Pancreas (tissue), 10 donors: ENCODE results near the gene TCF25. TPM values are rescaled to one million over a fixed set of nuclear protein-coding genes. Genes with fewer than 3 reads are reported as not detected.
A peak's percentile ranks its signal among the peaks of the same experiment; 100 is the strongest.

ENCODE experiments used
- ATAC-seq, 4 donors: fragments of 200-7000 bp; cut with Tn5 transposase; one replicate each; pipeline versions ENCODE4 v1.8.0 to v1.9.1; 2020; ENCODE audit warnings: mild to moderate bottlenecking in 4 of 4, moderate library complexity in 4 of 4
- DNase-seq, 6 donors: peaks; one replicate each; pipeline ENCODE4 v3.0.0-alpha.2; 2020
- FAIRE-seq: peaks from 2 replicates; lab custom pipeline; 2012; peaks lifted over from hg19 to GRCh38; lab: Jason Lieb, UNC
- H3K27ac ChIP-seq, 4 donors: fragments of 200-600 bp; sonication (generic); 1 replicate in 3 of 4; 2 replicates in 1 of 4; pipeline versions ENCODE4 v1.5.0 to v1.8.0; 2020
- H3K27me3 ChIP-seq, 4 donors: fragments of 200-600 bp; one replicate each; pipeline ENCODE4 v1.8.0; 2021
- H3K36me3 ChIP-seq, 3 donors: fragments of 200-600 bp; sonication (generic) in 1 of 3; one replicate each; pipeline versions ENCODE4 v1.5.0 to v1.8.0; 2020 to 2021
- H3K4me1 ChIP-seq, 3 donors: fragments of 200-600 bp; one replicate each; pipeline ENCODE4 v1.8.0; 2021
- H3K4me3 ChIP-seq, 4 donors: fragments of 200-600 bp; sonication (generic) in 2 of 4; one replicate each; pipeline versions ENCODE4 v1.5.0 to v1.8.0; 2020 to 2021
- H3K9me3 ChIP-seq, 4 donors: fragments of 200-600 bp; one replicate each; pipeline ENCODE4 v1.8.0; 2021
- CTCF ChIP-seq, 4 donors: fragments of 200-600 bp; sonication (generic) in 3 of 4; IDR thresholded peaks; one replicate each; pipeline versions ENCODE4 v1.5.0 to v1.8.0; 2021; ENCODE audit warnings: antibody characterized with exemption in 4 of 4
- WGBS, 2 donors: extraction: QIAGEN DNeasy Blood & Tissue Kit; methylation state at CpG; one replicate each; pipeline ENCODE4 v1.1.7; 2013; 5-methylcytosine and 5-hydroxymethylcytosine counted together
- intact Hi-C, 3 donors: fragments of 100-400 bp; cut with DNase I; formaldehyde crosslinking; loops; one replicate each; pipeline versions ENCODE4 v1.11.1 to v1.14.2; 2022
- polyA plus RNA-seq, 2 donors: library from polyadenylated mRNA; stranded (reverse); fragments of 200-250 nt; gene quantifications; one replicate each; pipeline ENCODE4 v1.2.3, GENCODE V29; 2013
- total RNA-seq, 6 donors: library from RNA; stranded (reverse); fragmentation: NEBNext Ultra II Directional in 4 of 6; extraction: Animal tissue kit (Norgen Biotek cat#: 25700) in 4 of 6; gene quantifications; one replicate each; pipeline versions ENCODE4 v1.2.1 to v1.2.4, GENCODE V29; 2021 to 2023
- donor health status: healthy with polysubstance abuse.
- donor health status: DM: no; HTN: no; CAD: no; lungs with moderate emphysema.
- donor health status: DM: no; HTN: no; CAD: no.
- donor health status: control.
- donor health status: control.
- donor health status: Bipolar disorder and iron deficiency.
- donor health status: DM: yes; HTN: yes; CAD: no.
- donor health status: DM: no; HTN: no; CAD: no.
- donor health status: DM: no; HTN: no; CAD: no.
- donor health status: DM: yes; HTN: yes; CAD: no.

The TCF25 gene
- total and polyA plus RNA-seq, 8 donors, result 81.0 to 250 (median 111) TPM

DNA sequence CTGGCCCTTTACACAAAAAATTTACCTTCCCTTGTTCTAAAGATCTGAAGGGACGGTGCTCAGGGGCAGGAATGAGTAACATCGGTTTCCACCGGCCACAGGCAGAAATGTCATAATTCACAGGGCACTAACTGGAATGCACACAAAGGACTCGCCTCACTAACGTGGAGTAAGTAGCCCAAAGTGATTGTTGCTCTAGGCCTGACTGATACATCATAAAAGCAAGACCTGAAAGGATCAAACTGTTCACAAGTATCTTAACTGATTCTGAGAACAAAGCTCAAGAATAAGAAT lies 8.9 kb upstream of the TCF25 start:
- TF ChIP-seq CTCF (IDR thresholded peaks at IDR 0.05), result no peak
- Histone ChIP-seq H3K4me1 (no peaks in the 10 kb centered on the region), H3K4me3 (no peak overlapping the region), H3K27me3 (no peaks in the 10 kb centered on the region), H3K9me3 (no peaks in the 10 kb centered on the region), H3K27ac (peak overlapping the region in 2 of 4 donors; percentile 4 to 17), H3K36me3 (no peaks in the 10 kb centered on the region)
- intact Hi-C loops, result no loop called here
- no peak for ATAC-seq
- DNase-seq, result no peak
- WGBS, 2 donors, result 53 to 67% methylated on average over 5 of the region's 5 CpGs
- no peak for FAIRE-seq

DNA sequence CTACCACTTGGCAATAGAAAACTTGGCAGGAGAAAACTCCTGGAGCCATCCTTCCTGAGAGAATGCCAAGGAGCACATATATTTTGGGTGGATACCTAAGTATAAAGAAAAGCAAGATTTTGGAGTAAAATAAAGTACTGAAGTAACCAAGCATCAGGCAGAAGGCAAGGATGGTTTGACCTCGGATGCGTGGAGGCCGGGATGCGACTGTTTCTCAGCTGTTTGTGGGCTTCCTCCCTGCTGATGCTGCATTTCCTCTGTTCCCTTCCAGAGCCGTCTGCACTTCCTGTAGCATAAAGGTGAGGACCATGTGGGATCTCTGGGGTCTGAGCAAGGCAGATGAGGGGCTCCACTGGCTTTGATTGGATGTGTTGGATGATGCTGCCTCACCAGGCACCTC lies 5.5 kb upstream of the TCF25 start:
- ATAC-seq, result no peak
- no peak for FAIRE-seq

DNA sequence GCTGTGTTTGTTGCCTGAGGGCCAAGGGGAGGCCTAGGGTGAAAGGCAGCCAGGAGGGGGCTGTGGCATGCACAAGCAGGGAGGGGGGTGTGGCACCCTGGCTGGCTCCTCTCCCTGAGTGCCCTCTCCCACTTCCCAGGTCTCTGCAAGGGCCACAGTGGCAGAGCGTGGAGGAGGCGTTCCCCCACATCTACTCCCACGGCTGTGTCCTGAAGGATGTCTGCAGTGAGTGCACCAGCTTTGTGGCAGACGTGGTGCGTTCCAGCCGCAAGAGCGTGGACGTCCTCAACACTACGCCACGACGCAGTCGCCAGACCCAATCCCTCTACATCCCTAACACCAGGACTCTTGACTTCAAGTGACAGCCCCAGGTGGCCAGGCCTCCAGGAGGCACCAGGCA lies 3.5 kb upstream of the TCF25 start:
- ATAC-seq, result no peak
- no peak for TF ChIP-seq CTCF (IDR thresholded peaks at IDR 0.05)
- Histone ChIP-seq H3K4me3 (no peak overlapping the region), H3K9me3 (no peaks in the 10 kb centered on the region), H3K27ac (no peak overlapping the region), H3K27me3 (no peaks in the 10 kb centered on the region), H3K36me3 (no peaks in the 10 kb centered on the region), H3K4me1 (peaks cover 4 to 12% (median 4%) of the 10 kb centered on the region in 3 donors)
- no peak for DNase-seq
- intact Hi-C loops, result no loop called here
- no peak for FAIRE-seq
- WGBS, 2 donors, result 90 to 95% methylated on average over 12 of the region's 12 CpGs

More for the DNA sequence above, 5.5 kb upstream of the TCF25 start:
- Histone ChIP-seq H3K36me3 (no peaks in the 10 kb centered on the region), H3K27me3 (no peaks in the 10 kb centered on the region), H3K4me3 (no peak overlapping the region), H3K9me3 (no peaks in the 10 kb centered on the region), H3K27ac (no peak overlapping the region), H3K4me1 (peaks cover 0 to 6% (median 4%) of the 10 kb centered on the region in 3 donors)
- no peak for DNase-seq
- 95 to 98% methylated on average over 5 of the region's 5 CpGs for WGBS, 2 donors
- intact Hi-C loops, result no loop called here
- no peak for TF ChIP-seq CTCF (IDR thresholded peaks at IDR 0.05)

DNA sequence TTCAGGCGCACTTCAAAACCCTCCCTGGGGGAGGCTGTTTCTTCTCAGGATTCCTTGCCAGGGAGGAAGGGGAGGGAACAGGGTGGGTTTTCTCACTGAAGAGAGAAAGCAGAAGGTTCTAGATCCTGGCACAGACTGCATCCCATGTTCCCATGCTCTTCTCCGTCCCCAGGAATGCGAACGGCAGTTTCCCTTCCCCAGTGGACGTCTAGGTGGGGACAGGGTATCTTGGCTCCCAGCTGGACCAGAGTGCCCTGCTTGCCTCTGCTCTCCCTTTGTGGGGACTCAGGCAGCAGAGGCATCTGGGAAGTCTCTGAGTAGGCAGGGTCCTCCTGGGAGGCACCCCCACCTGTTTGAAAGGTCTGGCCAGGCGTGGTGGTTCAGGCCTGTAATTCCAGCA lies 3.0 kb upstream of the TCF25 start:
- 92 to 100% methylated on average over 6 of the region's 6 CpGs for WGBS, 2 donors
- no peak for TF ChIP-seq CTCF (IDR thresholded peaks at IDR 0.05)
- no peak overlapping the region for H3K27ac ChIP-seq
- no peak for FAIRE-seq
- peaks cover 4 to 13% (median 4%) of the 10 kb centered on the region in 3 donors for H3K4me1 ChIP-seq
- no peak for ATAC-seq
- H3K36me3 ChIP-seq, result no peaks in the 10 kb centered on the region
- no peaks in the 10 kb centered on the region for H3K27me3 ChIP-seq
- no peaks in the 10 kb centered on the region for H3K9me3 ChIP-seq
- no peak overlapping the region for H3K4me3 ChIP-seq
- DNase-seq, result no peak
- intact Hi-C loops, result no loop called here

DNA sequence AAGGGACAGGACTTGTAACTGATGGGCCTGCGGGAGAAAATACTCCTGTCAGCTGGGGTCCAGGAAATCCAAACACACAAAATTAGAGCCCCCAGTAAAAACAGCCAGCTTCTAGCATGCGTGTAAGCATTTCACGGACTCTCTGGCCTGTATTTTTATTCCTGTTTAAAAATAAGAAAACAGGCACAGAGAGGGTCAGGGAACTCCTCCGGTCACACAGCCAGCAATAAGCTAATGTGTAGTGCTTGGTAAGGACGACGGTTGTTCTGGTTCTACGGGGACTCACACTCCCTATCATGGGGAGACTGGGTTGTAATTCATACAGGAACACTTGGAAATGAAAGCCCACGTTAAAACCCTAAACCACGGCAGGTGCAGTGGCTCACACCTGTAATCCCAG lies 1.5 kb upstream of the TCF25 start:
- 84 to 87% methylated on average over 9 of the region's 9 CpGs for WGBS, 2 donors
- Histone ChIP-seq H3K4me1 (peaks cover 4 to 13% (median 4%) of the 10 kb centered on the region in 3 donors), H3K4me3 (no peak overlapping the region), H3K27ac (no peak overlapping the region), H3K27me3 (no peaks in the 10 kb centered on the region), H3K36me3 (no peaks in the 10 kb centered on the region), H3K9me3 (no peaks in the 10 kb centered on the region)
- ATAC-seq (no peak), DNase-seq (no peak), FAIRE-seq (no peak)
- TF ChIP-seq CTCF (IDR thresholded peaks at IDR 0.05), result no peak
- intact Hi-C loops, result no loop called here
